ENCODE data around the gene CCL7. TPM values are rescaled to one million over a fixed set of nuclear protein-coding genes. Genes with fewer than 3 reads are reported as not detected.

The CCL7 gene
- total RNA-seq, 1 donor: 0.36 TPM

GRCh38 chr17:34305061-34305460 is 35.0 kb downstream of the CCL7 start:
- no peaks in the 10 kb centered on the region for H3K27me3 ChIP-seq (ENCODE audit: insufficient read depth, low read length)
- TF ChIP-seq CTCF (IDR thresholded peaks at IDR 0.05; ENCODE audit: extremely low read depth, low read depth, low read length): no peak
- H3K4me2 ChIP-seq (ENCODE audit: insufficient read depth, low read length): no peak overlapping the region
- no peaks in the 10 kb centered on the region for H3K36me3 ChIP-seq (ENCODE audit: insufficient read depth, low read length)
- H3K79me2 ChIP-seq (ENCODE audit: insufficient read depth, low read length): no peaks in the 10 kb centered on the region
- H3K4me3 ChIP-seq (ENCODE audit: insufficient read depth, low read length): no peak overlapping the region
- H3K4me1 ChIP-seq (ENCODE audit: insufficient read depth, low read length): peaks cover 41% of the 10 kb centered on the region
- DNase-seq (ENCODE audit: insufficient read length, low spot score, missing footprints): no peak
- no peaks in the 10 kb centered on the region for H4K20me1 ChIP-seq (ENCODE audit: insufficient read depth, low read length)
- no peak overlapping the region for H2AFZ ChIP-seq (ENCODE audit: low read length)
- H3K27ac ChIP-seq (ENCODE audit: low read depth, low read length): no peak overlapping the region
- H3K9me3 ChIP-seq (ENCODE audit: low read depth, low read length): no peaks in the 10 kb centered on the region

- Histone ChIP-seq H3K4me3 (ENCODE audit: insufficient read depth, low read length) (no peak overlapping the region), H3K79me2 (ENCODE audit: insufficient read depth, low read length) (no peaks in the 10 kb centered on the region), H2AFZ (ENCODE audit: low read length) (no peak overlapping the region), H3K9me3 (ENCODE audit: low read depth, low read length) (no peaks in the 10 kb centered on the region), H3K27me3 (ENCODE audit: insufficient read depth, low read length) (no peaks in the 10 kb centered on the region), H3K4me1 (ENCODE audit: insufficient read depth, low read length) (peaks cover 36% of the 10 kb centered on the region), H3K4me2 (ENCODE audit: insufficient read depth, low read length) (no peak overlapping the region), H4K20me1 (ENCODE audit: insufficient read depth, low read length) (no peaks in the 10 kb centered on the region), H3K27ac (ENCODE audit: low read depth, low read length) (no peak overlapping the region), H3K36me3 (ENCODE audit: insufficient read depth, low read length) (no peaks in the 10 kb centered on the region)
- DNase-seq (ENCODE audit: insufficient read length, low spot score, missing footprints): no peak
- no peak for TF ChIP-seq CTCF (IDR thresholded peaks at IDR 0.05; ENCODE audit: extremely low read depth, low read depth, low read length)
Observed at GRCh38 chr17:34305606-34306005, 35.6 kb downstream of the CCL7 start.

GRCh38 chr17:34306466-34306865 is 36.4 kb downstream of the CCL7 start:
- peak overlapping the region; percentile 65 for H3K4me2 ChIP-seq (ENCODE audit: insufficient read depth, low read length)
- no peaks in the 10 kb centered on the region for H3K79me2 ChIP-seq (ENCODE audit: insufficient read depth, low read length)
- H4K20me1 ChIP-seq (ENCODE audit: insufficient read depth, low read length): no peaks in the 10 kb centered on the region
- no peaks in the 10 kb centered on the region for H3K36me3 ChIP-seq (ENCODE audit: insufficient read depth, low read length)
- H2AFZ ChIP-seq (ENCODE audit: low read length): peak overlapping the region; percentile 34
- H3K4me3 ChIP-seq (ENCODE audit: insufficient read depth, low read length): no peak overlapping the region
- H3K9me3 ChIP-seq (ENCODE audit: low read depth, low read length): no peaks in the 10 kb centered on the region
- H3K27ac ChIP-seq (ENCODE audit: low read depth, low read length): peak overlapping the region; percentile 59
- no peaks in the 10 kb centered on the region for H3K27me3 ChIP-seq (ENCODE audit: insufficient read depth, low read length)
- TF ChIP-seq CTCF (IDR thresholded peaks at IDR 0.05; ENCODE audit: extremely low read depth, low read depth, low read length): peak; percentile 57
- no peak for DNase-seq (ENCODE audit: insufficient read length, low spot score, missing footprints)
- H3K4me1 ChIP-seq (ENCODE audit: insufficient read depth, low read length): peaks cover 27% of the 10 kb centered on the region

- no peak for DNase-seq (ENCODE audit: insufficient read length, low spot score, missing footprints)
- H3K4me3 ChIP-seq (ENCODE audit: insufficient read depth, low read length): no peak overlapping the region
- no peaks in the 10 kb centered on the region for H3K27me3 ChIP-seq (ENCODE audit: insufficient read depth, low read length)
- H3K4me1 ChIP-seq (ENCODE audit: insufficient read depth, low read length): peaks cover 24% of the 10 kb centered on the region
- H3K79me2 ChIP-seq (ENCODE audit: insufficient read depth, low read length): no peaks in the 10 kb centered on the region
- peak overlapping the region; percentile 34 for H2AFZ ChIP-seq (ENCODE audit: low read length)
- no peaks in the 10 kb centered on the region for H4K20me1 ChIP-seq (ENCODE audit: insufficient read depth, low read length)
- peak overlapping the region; percentile 65 for H3K4me2 ChIP-seq (ENCODE audit: insufficient read depth, low read length)
- H3K9me3 ChIP-seq (ENCODE audit: low read depth, low read length): no peaks in the 10 kb centered on the region
- no peaks in the 10 kb centered on the region for H3K36me3 ChIP-seq (ENCODE audit: insufficient read depth, low read length)
- H3K27ac ChIP-seq (ENCODE audit: low read depth, low read length): peak overlapping the region; percentile 59
- TF ChIP-seq CTCF (IDR thresholded peaks at IDR 0.05; ENCODE audit: extremely low read depth, low read depth, low read length): no peak
Observed at GRCh38 chr17:34307110-34307509, 37.1 kb downstream of the CCL7 start.
